DOHH2 (cell line): Measurements from ENCODE around the gene ZIK1.

Experiments
- H3F3A ChIP-seq: fragments of 200-600 bp; sonication (generic), shearing (Covaris generic); 2 replicates; pipeline ENCODE4 v1.6.0; 2016; ENCODE audit warnings: antibody characterized with exemption, mild to moderate bottlenecking; ENCODE audit not compliant: control insufficient read depth, insufficient read depth
- H3K27ac ChIP-seq: fragments of 200-600 bp; sonication (generic); 2 replicates; pipeline ENCODE4 v1.5.1; 2014; ENCODE audit warnings: low read depth, mild to moderate bottlenecking, low read length, moderate library complexity
- H3K27me3 ChIP-seq: fragments of 200-600 bp; sonication (generic); 2 replicates; pipeline ENCODE4 v1.6.1; 2014; ENCODE audit warnings: mild to moderate bottlenecking, low read length, mixed read lengths; ENCODE audit not compliant: control insufficient read depth
- H3K36me3 ChIP-seq: fragments of 200-600 bp; sonication (generic); 2 replicates; pipeline ENCODE4 v1.6.1; 2014; ENCODE audit warnings: mild to moderate bottlenecking, low read length, moderate library complexity, mixed read lengths; ENCODE audit not compliant: control insufficient read depth
- H3K4me1 ChIP-seq: fragments of 200-600 bp; sonication (generic); 2 replicates; pipeline ENCODE4 v1.6.1; 2014; ENCODE audit warnings: mild to moderate bottlenecking, low read length, mixed read lengths; ENCODE audit not compliant: control insufficient read depth
- H3K4me2 ChIP-seq: fragments of 200-600 bp; sonication (generic); 2 replicates; pipeline ENCODE4 v1.6.0; 2014; ENCODE audit warnings: mild to moderate bottlenecking, low read length, moderate library complexity
- H3K4me3 ChIP-seq: fragments of 200-600 bp; sonication (generic); 2 replicates; pipeline ENCODE4 v1.5.1; 2014; ENCODE audit warnings: mild to moderate bottlenecking, low read length, mixed read lengths
- H3K79me2 ChIP-seq: fragments of 200-600 bp; sonication (generic); 2 replicates; pipeline ENCODE4 v1.6.1; 2014; ENCODE audit warnings: mild to moderate bottlenecking, low read length, mixed read lengths; ENCODE audit not compliant: control insufficient read depth
- H3K9me2 ChIP-seq: fragments of 200-600 bp; sonication (generic); replicated peaks from 2 replicates; pipeline ENCODE4 v1.6.1; 2014; ENCODE audit warnings: mild to moderate bottlenecking, low read length, mixed read lengths; ENCODE audit not compliant: control insufficient read depth
- H3K9me3 ChIP-seq: fragments of 200-600 bp; sonication (generic); 2 replicates; pipeline ENCODE4 v1.6.1; 2014; ENCODE audit warnings: antibody characterized with exemption, low read length, mixed read lengths; ENCODE audit not compliant: control insufficient read depth, insufficient read depth
- H4K20me1 ChIP-seq: fragments of 200-600 bp; sonication (generic); 2 replicates; pipeline ENCODE4 v1.6.0; 2014; ENCODE audit warnings: low read depth, mild to moderate bottlenecking, antibody characterized with exemption, low read length, moderate library complexity; ENCODE audit not compliant: control insufficient read depth, insufficient read depth
- CTCF ChIP-seq: fragments of 200-600 bp; sonication (generic); IDR thresholded peaks from one replicate; pipeline ENCODE4 v1.5.1; 2014; ENCODE audit warnings: antibody characterized with exemption, mild to moderate bottlenecking, low read depth, low read length; ENCODE audit not compliant: poor library complexity, severe bottlenecking
- EZH2phosphoT487 ChIP-seq: fragments of 200-600 bp; sonication (generic); IDR thresholded peaks from 2 replicates; pipeline ENCODE4 v1.6.1; 2017; ENCODE audit warnings: borderline replicate concordance, mild to moderate bottlenecking, antibody characterized with exemption, low read length, moderate library complexity, mixed read lengths

The ZIK1 gene

GRCh38 chr19:57583521-57584416 lies at the start of gene ZIK1:
Gene ZIK1, plus strand, starts transcription at chr19:57584145. Its CDS starts 212 bp downstream, at chr19:57584357.
- TF ChIP-seq EZH2phosphoT487 (no peak), CTCF (no peak)
- peaks cover 54% of the 10 kb centered on the region for H3K9me3 ChIP-seq

GRCh38 chr19:57537953-57538547 lies 45.9 kb upstream of the ZIK1 start:
- TF ChIP-seq CTCF (no peak), EZH2phosphoT487 (no peak)
- Histone ChIP-seq H3K27me3 (no peaks in the 10 kb centered on the region), H3K79me2 (no peaks in the 10 kb centered on the region), H3K9me2 (no peaks in the 10 kb centered on the region), H3K36me3 (peaks cover 3% of the 10 kb centered on the region; the same call in 1 of the 2 replicates), H4K20me1 (no peaks in the 10 kb centered on the region), H3K4me1 (no peaks in the 10 kb centered on the region), H3F3A (no peaks in the 10 kb centered on the region), H3K9me3 (peaks cover 62% of the 10 kb centered on the region), H3K4me2 (no peak overlapping the region), H3K4me3 (no peak overlapping the region), H3K27ac (no peak overlapping the region)

More at GRCh38 chr19:57583521-57584416, at the start of gene ZIK1:
- Histone ChIP-seq H3K36me3 (no peaks in the 10 kb centered on the region), H4K20me1 (no peaks in the 10 kb centered on the region), H3K79me2 (no peaks in the 10 kb centered on the region), H3K4me1 (peaks cover 6% of the 10 kb centered on the region), H3K4me3 (no peak within 1 kb of the TSS), H3K4me2 (no peak within 1 kb of the TSS), H3K27ac (no peak within 1 kb of the TSS), H3F3A (no peaks in the 10 kb centered on the region), H3K27me3 (no peaks in the 10 kb centered on the region), H3K9me2 (no peaks in the 10 kb centered on the region)

- no peak overlapping the region for H3K4me2 ChIP-seq
- H3F3A ChIP-seq: no peaks in the 10 kb centered on the region
- H3K79me2 ChIP-seq: no peaks in the 10 kb centered on the region
- H4K20me1 ChIP-seq: no peaks in the 10 kb centered on the region
- TF ChIP-seq EZH2phosphoT487 (no peak), CTCF (no peak)
- no peaks in the 10 kb centered on the region for H3K27me3 ChIP-seq
- no peak overlapping the region for H3K4me3 ChIP-seq
- H3K9me3 ChIP-seq: peaks cover 36% of the 10 kb centered on the region; the same call in 1 of the 2 replicates
- peaks cover 54% of the 10 kb centered on the region for H3K36me3 ChIP-seq
- H3K27ac ChIP-seq: no peak overlapping the region
- H3K4me1 ChIP-seq: no peaks in the 10 kb centered on the region
- no peaks in the 10 kb centered on the region for H3K9me2 ChIP-seq
These were observed 37.4 kb upstream of the ZIK1 start for GRCh38 chr19:57546513-57546912.
